ENCODE measurements around the gene NMNAT3. TPM values are rescaled to one million over a fixed set of nuclear protein-coding genes. Genes with fewer than 3 reads are reported as not detected.

Gene NMNAT3
- total RNA-seq, 1 donor: 1.5 TPM

GRCh38 chr3:139659511-139659910, 18.3 kb downstream of the NMNAT3 start:
- Histone ChIP-seq H3K4me3 (ENCODE audit: low read length) (no peak overlapping the region), H3K9me3 (ENCODE audit: low read depth, low read length) (no peaks in the 10 kb centered on the region)

GRCh38 chr3:139657936-139658335, 19.8 kb downstream of the NMNAT3 start:
- no peaks in the 10 kb centered on the region for H3K9me3 ChIP-seq (ENCODE audit: low read depth, low read length)
- no peaks in the 10 kb centered on the region for H3K27me3 ChIP-seq (ENCODE audit: insufficient read depth, low read length)
- no peak overlapping the region for H3K4me3 ChIP-seq (ENCODE audit: low read length)
- H3K4me1 ChIP-seq (ENCODE audit: insufficient read depth, low read length): no peaks in the 10 kb centered on the region

More at GRCh38 chr3:139659511-139659910, 18.3 kb downstream of the NMNAT3 start:
- H3K4me1 ChIP-seq (ENCODE audit: insufficient read depth, low read length): no peaks in the 10 kb centered on the region
- no peaks in the 10 kb centered on the region for H3K27me3 ChIP-seq (ENCODE audit: insufficient read depth, low read length)

GRCh38 chr3:139657434-139657833, 20.3 kb downstream of the NMNAT3 start:
- no peaks in the 10 kb centered on the region for H3K4me1 ChIP-seq (ENCODE audit: insufficient read depth, low read length)
- no peak overlapping the region for H3K4me3 ChIP-seq (ENCODE audit: low read length)
- H3K9me3 ChIP-seq (ENCODE audit: low read depth, low read length): no peaks in the 10 kb centered on the region
- H3K27me3 ChIP-seq (ENCODE audit: insufficient read depth, low read length): no peaks in the 10 kb centered on the region

- Histone ChIP-seq H3K9me3 (ENCODE audit: low read depth, low read length) (no peaks in the 10 kb centered on the region), H3K4me3 (ENCODE audit: low read length) (no peak overlapping the region), H3K4me1 (ENCODE audit: insufficient read depth, low read length) (no peaks in the 10 kb centered on the region), H3K27me3 (ENCODE audit: insufficient read depth, low read length) (no peaks in the 10 kb centered on the region)
These were observed 21.7 kb downstream of the NMNAT3 start for GRCh38 chr3:139655909-139656595.

GRCh38 chr3:139654637-139655365, 23.0 kb downstream of the NMNAT3 start:
- Histone ChIP-seq H3K9me3 (ENCODE audit: low read depth, low read length) (no peaks in the 10 kb centered on the region), H3K27me3 (ENCODE audit: insufficient read depth, low read length) (no peaks in the 10 kb centered on the region), H3K4me3 (ENCODE audit: low read length) (no peak overlapping the region), H3K4me1 (ENCODE audit: insufficient read depth, low read length) (peaks cover 4% of the 10 kb centered on the region)

GRCh38 chr3:139653582-139653981, 24.2 kb downstream of the NMNAT3 start:
- Histone ChIP-seq H3K27me3 (ENCODE audit: insufficient read depth, low read length) (no peaks in the 10 kb centered on the region), H3K4me3 (ENCODE audit: low read length) (no peak overlapping the region), H3K4me1 (ENCODE audit: insufficient read depth, low read length) (peaks cover 4% of the 10 kb centered on the region), H3K9me3 (ENCODE audit: low read depth, low read length) (no peaks in the 10 kb centered on the region)

GRCh38 chr3:139652561-139652960, 25.2 kb downstream of the NMNAT3 start:
- H3K9me3 ChIP-seq (ENCODE audit: low read depth, low read length): no peaks in the 10 kb centered on the region
- no peak overlapping the region for H3K4me3 ChIP-seq (ENCODE audit: low read length)
- no peaks in the 10 kb centered on the region for H3K27me3 ChIP-seq (ENCODE audit: insufficient read depth, low read length)
- peaks cover 4% of the 10 kb centered on the region for H3K4me1 ChIP-seq (ENCODE audit: insufficient read depth, low read length)

- H3K9me3 ChIP-seq (ENCODE audit: low read depth, low read length): no peaks in the 10 kb centered on the region
- H3K27me3 ChIP-seq (ENCODE audit: insufficient read depth, low read length): no peaks in the 10 kb centered on the region
These were observed 29.8 kb downstream of the NMNAT3 start for GRCh38 chr3:139647866-139648435.

GRCh38 chr3:139646512-139646911, 31.3 kb downstream of the NMNAT3 start:
- peaks cover 18% of the 10 kb centered on the region for H3K4me1 ChIP-seq (ENCODE audit: insufficient read depth, low read length)
- H3K27me3 ChIP-seq (ENCODE audit: insufficient read depth, low read length): no peaks in the 10 kb centered on the region
- no peaks in the 10 kb centered on the region for H3K9me3 ChIP-seq (ENCODE audit: low read depth, low read length)
- no peak overlapping the region for H3K4me3 ChIP-seq (ENCODE audit: low read length)

More at GRCh38 chr3:139647866-139648435, 29.8 kb downstream of the NMNAT3 start:
- Histone ChIP-seq H3K4me3 (ENCODE audit: low read length) (no peak overlapping the region), H3K4me1 (ENCODE audit: insufficient read depth, low read length) (peaks cover 10% of the 10 kb centered on the region)

GRCh38 chr3:139642996-139643395, 34.8 kb downstream of the NMNAT3 start:
- Histone ChIP-seq H3K4me3 (ENCODE audit: low read length) (no peak overlapping the region), H3K4me1 (ENCODE audit: insufficient read depth, low read length) (peaks cover 14% of the 10 kb centered on the region), H3K27me3 (ENCODE audit: insufficient read depth, low read length) (no peaks in the 10 kb centered on the region), H3K9me3 (ENCODE audit: low read depth, low read length) (no peaks in the 10 kb centered on the region)

GRCh38 chr3:139640456-139640855, 37.3 kb downstream of the NMNAT3 start:
- H3K4me1 ChIP-seq (ENCODE audit: insufficient read depth, low read length): peaks cover 14% of the 10 kb centered on the region
- no peak overlapping the region for H3K4me3 ChIP-seq (ENCODE audit: low read length)

GRCh38 chr3:139639662-139640061, 38.1 kb downstream of the NMNAT3 start:
- Histone ChIP-seq H3K9me3 (ENCODE audit: low read depth, low read length) (no peaks in the 10 kb centered on the region), H3K27me3 (ENCODE audit: insufficient read depth, low read length) (no peaks in the 10 kb centered on the region), H3K4me3 (ENCODE audit: low read length) (no peak overlapping the region), H3K4me1 (ENCODE audit: insufficient read depth, low read length) (peaks cover 14% of the 10 kb centered on the region)

More at GRCh38 chr3:139640456-139640855, 37.3 kb downstream of the NMNAT3 start:
- Histone ChIP-seq H3K27me3 (ENCODE audit: insufficient read depth, low read length) (no peaks in the 10 kb centered on the region), H3K9me3 (ENCODE audit: low read depth, low read length) (no peaks in the 10 kb centered on the region)

- no peaks in the 10 kb centered on the region for H3K27me3 ChIP-seq (ENCODE audit: insufficient read depth, low read length)
- no peak overlapping the region for H3K4me3 ChIP-seq (ENCODE audit: low read length)
- no peaks in the 10 kb centered on the region for H3K9me3 ChIP-seq (ENCODE audit: low read depth, low read length)
- H3K4me1 ChIP-seq (ENCODE audit: insufficient read depth, low read length): peaks cover 14% of the 10 kb centered on the region
These were observed 39.3 kb downstream of the NMNAT3 start for GRCh38 chr3:139638518-139638917.

- Histone ChIP-seq H3K4me3 (ENCODE audit: low read length) (no peak overlapping the region), H3K9me3 (ENCODE audit: low read depth, low read length) (no peaks in the 10 kb centered on the region), H3K4me1 (ENCODE audit: insufficient read depth, low read length) (no peaks in the 10 kb centered on the region), H3K27me3 (ENCODE audit: insufficient read depth, low read length) (no peaks in the 10 kb centered on the region)
These were observed 41.3 kb downstream of the NMNAT3 start for GRCh38 chr3:139636511-139636910.

GRCh38 chr3:139634111-139634635, 43.6 kb downstream of the NMNAT3 start:
- Histone ChIP-seq H3K27me3 (ENCODE audit: insufficient read depth, low read length) (no peaks in the 10 kb centered on the region), H3K4me1 (ENCODE audit: insufficient read depth, low read length) (no peaks in the 10 kb centered on the region), H3K4me3 (ENCODE audit: low read length) (no peak overlapping the region), H3K9me3 (ENCODE audit: low read depth, low read length) (no peaks in the 10 kb centered on the region)

Data from mononuclear cell (primary cell).